Stimulated activated naive CD4-positive, alpha-beta T cell (primary cell): ENCODE measurements around the gene HPGD.
A peak's percentile ranks its signal among the peaks of the same experiment; 100 is the strongest.
"Not testable (repeated sequence)": the region's sequence is repeated elsewhere in the genome, so short reads cannot be mapped to it uniquely, and the experiment has no call there.

Experiments used
- DNase-seq, 6 experiments: peaks; one replicate each; lab custom pipeline; 2025; lab: John Stamatoyannopoulos, UW

HPGD gene

DNA sequence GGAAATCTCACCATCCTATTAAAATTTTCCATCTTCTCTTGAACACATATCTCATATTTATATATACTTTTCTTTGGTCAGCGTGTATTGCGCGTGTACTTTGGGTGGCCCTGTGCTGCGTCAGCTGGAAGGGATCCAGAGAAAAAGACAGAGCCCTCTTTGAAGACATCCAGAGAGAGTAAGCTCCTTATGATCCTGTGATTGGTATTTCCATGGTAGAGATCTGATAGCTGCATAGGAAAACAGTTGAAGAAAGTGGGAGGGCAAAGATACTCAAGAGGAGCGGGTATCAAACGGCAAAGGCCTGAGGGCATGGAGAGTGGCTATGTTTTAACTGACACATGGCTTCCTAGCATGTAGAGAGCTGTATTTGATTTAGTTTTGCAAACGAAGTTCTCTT is 4.4 kb upstream of the HPGD start:
- no peak for DNase-seq

DNA sequence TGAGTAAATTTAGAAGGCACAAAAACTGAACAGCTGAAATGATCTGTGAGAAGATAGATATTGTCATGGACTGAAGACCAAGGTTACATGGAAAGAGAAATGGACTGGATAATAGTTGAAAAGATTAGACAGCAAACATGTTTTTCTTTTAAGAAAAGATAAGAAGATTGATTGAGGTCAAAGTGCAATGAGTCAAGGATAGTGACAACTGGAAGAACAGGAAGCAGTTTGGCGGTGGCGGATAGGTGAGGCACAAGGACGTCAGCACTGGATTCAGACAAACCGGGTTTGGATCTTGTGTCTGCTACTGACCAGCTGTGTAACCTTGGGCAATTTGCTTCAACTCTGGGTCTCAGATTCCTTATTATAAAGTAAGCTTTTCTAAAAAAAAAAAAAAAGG is 2.0 kb upstream of the HPGD start:
- DNase-seq, result no peak

- no peak for DNase-seq
Observed at GRCh38 chr4:174523025-174523693, 871 bp upstream of the HPGD start.

- DNase-seq, result peak in 3 of 6 experiments; percentile 8 to 54 (median 10)
Observed at GRCh38 chr4:174521800-174522182, 497 bp downstream of the HPGD start.

DNA sequence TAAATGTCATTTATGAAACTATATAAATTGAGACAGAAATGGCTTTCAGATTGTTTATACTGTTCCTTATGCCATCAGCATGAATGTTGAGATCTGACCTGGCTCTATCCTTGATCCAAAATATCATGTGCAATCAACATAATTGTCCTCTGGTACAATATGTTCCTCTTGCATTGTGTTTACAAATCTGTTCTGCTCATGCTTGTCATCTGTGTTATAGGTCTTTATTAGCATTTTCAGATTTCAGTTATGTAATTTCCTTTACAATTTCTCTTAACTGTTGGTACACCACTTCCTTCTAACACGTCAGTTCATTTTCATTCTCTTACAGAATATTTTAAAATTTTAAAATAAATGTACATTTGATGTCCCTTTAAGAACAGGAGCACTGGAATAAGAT is 1.6 kb downstream of the HPGD start:
- DNase-seq, result peak in 1 of 6 experiments; percentile 10

DNA sequence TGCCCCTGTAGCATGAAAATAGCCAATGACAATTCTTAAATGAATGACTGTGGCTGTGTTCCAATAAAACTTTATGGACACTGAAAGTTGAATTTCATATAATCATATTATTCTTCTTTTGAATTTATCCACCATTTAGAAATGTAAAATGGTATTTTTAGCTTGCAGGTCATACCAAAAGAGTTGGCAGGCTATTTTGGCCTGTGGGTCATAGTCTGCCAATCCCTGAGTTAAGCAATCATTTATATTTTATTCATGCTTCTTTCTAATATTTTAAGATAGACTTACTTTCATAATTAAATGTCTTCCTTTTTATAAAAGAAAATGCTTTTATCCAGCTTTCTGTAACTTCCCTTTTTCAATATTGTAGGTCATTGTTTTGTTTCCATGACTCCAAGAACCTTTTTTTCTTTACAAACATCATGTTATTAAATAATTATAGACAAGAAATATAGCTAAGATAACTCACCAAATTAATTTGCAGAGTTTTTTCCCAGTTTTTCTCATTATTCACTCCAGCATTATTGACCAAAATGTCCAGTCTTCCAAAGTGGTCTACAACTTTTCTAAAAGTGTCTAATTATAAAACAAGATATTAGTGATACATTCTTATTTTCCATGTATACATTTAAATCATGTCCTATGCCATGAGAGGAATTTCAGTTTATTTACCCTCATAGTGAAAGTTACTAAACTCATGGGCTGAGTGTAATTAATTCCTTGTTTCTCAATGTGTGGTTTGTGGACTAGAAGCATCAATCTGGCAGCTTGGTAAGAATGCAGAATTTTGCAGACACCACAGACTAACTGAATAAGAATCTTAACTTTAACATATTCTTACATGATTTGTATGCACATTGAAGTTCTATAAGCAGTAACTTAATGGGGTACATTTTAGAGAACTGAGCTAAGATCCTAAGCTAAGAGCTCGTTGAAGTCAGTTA is 4.5 kb downstream of the HPGD start:
- no peak for DNase-seq

DNA sequence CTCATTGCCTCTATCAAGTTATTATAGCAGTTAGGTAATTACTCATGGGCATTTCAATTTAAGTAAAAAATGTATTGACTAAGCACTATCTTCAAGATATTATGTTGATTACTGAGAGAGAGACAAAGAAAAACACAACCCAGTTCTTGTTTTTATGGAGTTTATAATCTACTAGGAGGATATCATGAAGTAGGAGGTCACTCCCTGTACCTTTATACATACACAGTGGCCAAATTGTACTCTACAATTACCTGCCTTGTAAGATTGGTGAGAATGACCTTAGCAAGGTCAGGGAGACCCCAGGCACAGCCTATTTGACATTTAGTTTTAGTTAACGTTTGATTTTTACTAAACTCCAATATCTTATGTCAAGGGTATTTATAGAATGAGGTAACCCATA is 5.5 kb downstream of the HPGD start:
- no peak for DNase-seq

DNA sequence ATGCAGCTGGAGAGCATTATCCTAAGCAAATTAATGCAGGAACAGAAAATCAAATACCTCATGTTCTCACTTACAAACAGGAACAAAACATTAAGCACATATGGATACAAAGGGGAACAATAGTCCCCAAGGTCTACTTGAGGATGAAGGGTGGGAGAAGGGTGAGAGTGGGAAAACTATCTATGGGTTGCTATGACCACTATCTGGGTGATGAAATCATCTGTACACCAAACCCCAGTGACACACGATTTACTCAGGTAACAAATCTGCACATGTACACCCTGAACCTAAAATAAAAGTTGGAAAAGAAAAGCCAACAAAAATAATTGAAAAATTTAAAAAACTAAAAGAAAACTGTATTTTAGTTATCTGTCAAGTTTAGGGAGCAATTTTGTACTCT is 5.9 kb downstream of the HPGD start:
- DNase-seq, result no peak

DNA sequence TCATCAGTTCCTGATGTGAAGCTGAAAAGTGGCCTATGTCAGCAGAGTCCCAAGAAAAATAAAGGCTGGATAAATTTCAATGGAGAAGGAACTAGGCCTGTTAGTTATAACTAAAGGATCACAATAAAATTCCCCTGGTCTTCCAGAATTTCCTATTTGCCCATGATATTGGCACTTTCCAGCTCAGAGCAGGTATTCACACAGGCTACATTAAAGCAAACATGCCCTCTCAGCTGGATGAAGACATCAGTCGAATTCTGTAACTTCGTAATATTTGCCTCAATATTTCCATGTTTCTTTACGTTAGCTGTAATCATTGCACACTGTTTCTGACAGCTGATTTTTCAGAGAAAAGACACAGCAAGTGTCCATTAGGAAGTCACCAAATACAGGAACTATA is 9.5 kb downstream of the HPGD start:
- no peak for DNase-seq

DNA sequence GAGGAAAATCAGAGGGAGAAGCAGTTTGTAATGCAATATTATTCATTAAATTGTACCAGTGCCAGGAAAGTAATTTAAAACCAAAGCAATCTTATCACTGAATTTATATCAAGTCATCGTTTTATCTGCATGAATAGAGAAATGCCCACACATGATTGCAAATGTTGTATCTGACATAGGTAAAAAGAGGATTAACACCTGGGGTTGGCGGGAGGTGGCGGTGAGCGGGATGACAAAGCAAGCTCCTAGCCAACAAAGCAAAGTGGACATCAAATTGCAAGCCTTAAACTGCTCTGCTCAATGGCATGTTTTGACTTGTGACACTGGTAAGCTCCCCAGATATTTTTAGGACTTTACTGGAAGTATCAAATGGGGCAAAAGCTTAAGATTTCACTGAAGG is 16.4 kb downstream of the HPGD start:
- DNase-seq, result no peak

DNA sequence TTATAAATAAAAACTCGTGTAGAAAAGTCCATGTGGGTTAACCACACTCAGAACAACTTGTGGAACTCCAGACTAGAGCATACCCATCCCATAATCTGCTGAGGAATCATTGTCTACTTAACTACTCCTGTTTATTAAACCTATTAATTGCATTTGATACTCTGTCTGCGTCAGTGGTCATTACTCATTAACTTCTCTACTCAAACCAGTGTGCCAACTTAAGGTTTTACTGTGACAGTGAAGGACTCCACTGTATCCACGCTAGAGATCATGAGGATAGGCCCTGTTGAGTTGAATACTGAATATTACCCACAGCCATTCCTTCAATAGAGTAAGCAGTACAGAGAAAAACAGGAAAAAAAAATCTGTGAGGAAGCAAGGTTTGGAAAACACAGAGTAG is 17.3 kb downstream of the HPGD start:
- no peak for DNase-seq

DNA sequence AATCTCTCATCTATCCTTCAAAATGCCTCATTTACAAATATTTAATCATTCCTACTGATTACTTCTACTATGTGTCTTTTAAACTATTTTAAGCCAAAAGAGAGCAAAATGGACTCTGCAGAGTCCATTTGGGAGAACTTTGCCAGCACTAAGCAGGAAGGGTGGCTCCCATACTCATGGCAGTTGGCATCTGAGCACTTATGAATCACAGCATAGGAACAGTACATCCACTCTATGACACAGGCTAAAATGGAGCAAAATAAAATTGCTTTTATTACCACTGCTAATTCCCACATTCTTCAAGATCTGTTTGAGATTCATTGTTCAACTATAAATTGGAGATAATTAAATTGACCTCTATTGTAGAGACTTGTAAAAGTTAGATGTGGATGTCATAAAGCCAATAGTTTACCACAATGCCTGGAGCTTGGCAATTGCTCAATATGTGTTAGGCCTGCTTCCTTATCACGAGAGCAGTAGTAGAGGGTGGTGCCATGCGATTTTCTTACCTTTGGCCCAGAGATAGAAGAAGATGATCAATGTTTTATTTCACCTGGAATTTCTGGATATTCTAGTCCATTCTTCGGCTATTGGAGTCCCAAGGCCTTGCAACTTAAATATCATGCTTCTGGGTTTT is 19.1 kb downstream of the HPGD start:
- no peak for DNase-seq

- peak in 1 of 6 experiments; percentile 7 for DNase-seq
Observed at GRCh38 chr4:174496631-174497432, 25.5 kb downstream of the HPGD start.

GRCh38 chr4:174495626-174496025 is 26.7 kb downstream of the HPGD start:
- DNase-seq, result no peak

- no peak for DNase-seq
Observed at GRCh38 chr4:174494726-174495125, 27.6 kb downstream of the HPGD start.

DNA sequence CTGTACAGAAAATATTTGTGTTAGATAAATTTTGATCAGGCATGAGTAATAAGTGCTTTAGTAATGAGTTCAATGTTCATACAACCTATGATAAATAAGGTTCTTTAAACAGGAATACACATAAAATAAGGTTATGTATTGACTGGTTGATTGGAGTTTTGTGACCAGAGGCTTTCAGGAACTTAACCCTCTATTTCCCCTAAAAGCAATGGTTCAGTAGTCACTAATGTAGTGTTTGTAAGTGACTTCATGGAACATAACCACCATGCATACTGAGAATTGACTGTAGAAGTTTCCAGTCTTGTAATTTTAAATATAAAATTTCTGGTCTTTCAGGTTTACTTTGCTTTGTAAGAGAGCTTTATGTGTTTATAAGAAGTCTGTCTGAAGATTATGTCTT is 28.1 kb downstream of the HPGD start:
- DNase-seq, result no peak

DNA sequence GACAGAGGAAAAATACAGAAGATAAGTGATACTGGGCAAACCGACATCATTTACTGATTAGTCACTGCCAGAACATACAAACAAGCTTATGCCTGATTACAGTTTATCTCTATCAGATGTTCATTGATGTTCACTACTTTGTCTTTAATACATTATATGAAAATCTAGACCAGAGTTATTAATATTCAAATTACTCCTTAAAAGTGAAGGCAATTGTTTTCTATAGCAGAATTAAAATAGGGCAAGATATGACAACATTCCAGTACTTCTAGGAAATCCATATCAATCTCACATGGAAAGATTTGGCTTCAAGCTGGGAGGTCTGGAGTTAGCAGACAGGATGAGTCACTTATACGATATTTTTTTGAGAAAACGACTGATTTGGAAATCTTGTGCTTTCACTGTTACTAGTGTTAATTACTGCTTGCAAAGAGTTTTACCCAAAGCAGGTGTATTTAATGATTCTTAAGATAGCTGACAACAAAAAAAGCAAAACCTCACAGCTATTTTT is 31.8 kb downstream of the HPGD start:
- DNase-seq, result no peak

GRCh38 chr4:174488368-174488767 is 33.9 kb downstream of the HPGD start:
- not testable (repeated sequence) for DNase-seq

- DNase-seq, result no peak
Observed at GRCh38 chr4:174485025-174485424, 37.3 kb downstream of the HPGD start.

GRCh38 chr4:174483792-174484191 is 38.5 kb downstream of the HPGD start:
- DNase-seq, result no peak

- DNase-seq, result no peak
Observed at GRCh38 chr4:174479140-174479539, 43.1 kb downstream of the HPGD start.

DNA sequence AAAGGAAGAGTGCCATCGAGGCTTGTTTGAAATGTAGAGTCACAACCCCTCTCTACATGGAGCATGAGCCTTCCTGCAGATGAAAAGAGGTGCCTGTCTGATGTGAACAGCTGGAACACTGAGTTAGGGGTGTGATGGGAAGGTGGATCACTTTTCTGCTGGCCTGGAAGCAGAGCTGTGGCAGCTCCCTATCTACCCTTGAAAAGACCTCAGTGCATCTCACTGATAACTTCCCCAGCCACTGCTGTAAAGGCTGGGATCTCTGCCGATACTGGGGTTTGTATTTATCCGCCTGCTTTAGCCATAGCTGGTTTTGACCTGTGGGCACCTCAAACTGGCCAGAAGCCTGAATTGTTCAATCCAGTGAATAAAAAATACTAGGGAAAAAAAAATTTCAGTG is 46.8 kb downstream of the HPGD start:
- no peak for DNase-seq
